Posterior vena cava (tissue), 2 donors: ENCODE measurements around the gene CASP2. TPM values are rescaled to one million over a fixed set of nuclear protein-coding genes. Genes with fewer than 3 reads are reported as not detected.
"Not testable (repeated sequence)": the region's sequence is repeated elsewhere in the genome, so short reads cannot be mapped to it uniquely, and the experiment has no call there.

Experiments
- DNase-seq: peaks from one replicate; pipeline ENCODE4 v3.0.0-alpha.2; 2020; ENCODE audit warnings: low spot score
- intact Hi-C, 2 donors: fragments of 100-400 bp; cut with DNase I; formaldehyde crosslinking; loops; one replicate each; pipeline versions ENCODE4 v1.14.1 to v1.14.2; 2022 to 2023
- total RNA-seq, 2 donors: library from RNA; stranded (reverse); fragmentation: NEBNext Ultra II Directional; extraction: Animal tissue kit (Norgen Biotek cat#: 25700); gene quantifications; one replicate each; pipeline ENCODE4 v1.2.1, GENCODE V29; 2021
- donor health status: DM: yes; HTN: yes; CAD: no.
- donor health status: DM: yes; HTN: yes; CAD: no.

CASP2 gene
- total RNA-seq, 2 donors from 2014 or later: 16.1 to 19.9 TPM

DNA sequence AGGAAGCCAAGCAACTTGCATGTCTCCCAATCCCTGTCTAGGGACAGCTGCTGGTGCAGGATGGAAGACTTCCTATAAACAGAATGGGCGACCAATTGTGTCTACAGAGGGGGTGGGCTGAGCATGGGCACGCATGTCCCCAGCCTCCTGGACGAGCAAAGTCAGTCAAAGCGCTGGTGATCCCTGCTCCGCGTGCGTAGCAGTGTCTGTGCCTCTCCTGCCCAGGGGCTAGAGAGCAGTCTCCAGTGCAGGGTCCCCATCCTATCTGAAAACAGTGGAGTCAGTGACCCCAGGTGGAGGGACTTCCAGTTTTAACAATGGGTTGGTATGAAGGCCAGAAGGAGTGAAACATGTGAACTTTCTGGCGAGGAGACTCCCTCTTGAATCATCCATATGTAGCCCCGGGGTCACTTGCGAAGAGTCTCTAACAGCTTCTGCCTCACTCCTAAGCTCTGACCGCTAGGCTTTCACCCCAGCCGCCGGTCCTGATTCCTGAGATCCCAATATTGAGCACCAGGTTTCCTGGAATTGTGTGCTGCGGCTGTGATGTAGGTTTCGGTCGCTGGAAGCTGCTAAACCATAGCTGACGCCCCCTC lies 714 bp upstream of the CASP2 start:
- no peak for DNase-seq
- intact Hi-C loops: no loop called here

DNA sequence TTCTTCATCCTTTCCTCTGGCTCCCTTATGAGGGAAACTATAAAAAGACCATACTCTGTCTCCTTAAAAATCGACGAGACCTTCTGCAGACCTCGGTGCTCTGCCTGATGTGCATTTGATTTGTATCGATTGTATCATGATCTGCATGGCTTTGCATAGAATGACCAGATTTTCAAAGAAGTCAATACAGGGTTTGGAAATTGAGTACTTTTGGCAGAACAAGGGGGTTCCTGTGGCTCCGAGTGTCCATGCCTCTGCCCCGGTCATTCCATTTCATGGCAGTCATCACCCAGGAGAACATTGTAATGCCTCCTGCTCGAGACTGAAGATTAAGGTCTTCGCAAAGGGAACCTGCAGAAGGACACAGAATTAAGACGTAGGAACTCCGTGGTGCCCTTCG lies 685 bp downstream of the CASP2 start:
- intact Hi-C loops: no loop called here
- no peak for DNase-seq

DNA sequence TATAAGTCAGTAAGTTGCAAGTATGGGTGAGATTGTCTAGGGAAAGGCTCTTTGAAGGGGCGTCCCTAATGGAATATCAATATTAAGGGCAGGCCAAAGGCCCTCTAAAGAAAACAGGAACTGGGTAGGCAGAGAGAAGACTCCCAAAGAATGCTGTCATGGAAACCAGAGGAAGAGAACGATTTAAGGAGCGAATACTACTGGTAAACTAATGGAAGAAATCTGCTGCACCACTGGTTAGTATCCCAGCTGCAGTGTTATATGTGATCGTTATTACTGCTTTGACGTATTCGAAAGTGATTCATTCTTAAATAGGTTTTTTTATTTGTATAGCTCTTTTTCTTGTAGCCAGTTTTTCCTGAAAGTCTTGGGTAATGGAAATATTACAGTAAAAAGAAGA lies 1.3 kb downstream of the CASP2 start:
- intact Hi-C loops: no loop called here
- no peak for DNase-seq

DNA sequence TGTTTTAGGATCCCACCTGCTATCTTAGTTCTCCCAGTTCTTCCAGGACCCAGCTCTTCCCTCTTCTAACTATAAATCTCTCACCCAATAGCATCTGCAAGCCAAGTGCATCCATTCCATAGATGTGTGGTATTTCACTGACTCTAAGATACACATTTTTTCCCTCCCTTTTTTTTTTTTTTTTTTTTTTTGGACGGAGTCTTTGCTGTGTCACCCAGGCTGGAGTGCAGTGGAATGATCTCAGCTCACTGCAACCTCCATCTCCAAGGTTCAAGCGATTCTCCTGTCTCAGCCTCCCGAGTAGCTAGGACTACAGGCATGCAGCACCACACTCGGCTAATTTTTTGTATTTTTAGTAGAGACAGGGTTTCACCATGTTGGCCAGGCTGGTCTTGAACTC lies 1.7 kb downstream of the CASP2 start:
- intact Hi-C loops: loop anchor here in 1 of 2 donors (10.0 kb wide), 1 partner anchor 45 kb away; no protein-coding TSS in a partner anchor
- DNase-seq: not testable (repeated sequence)

DNA sequence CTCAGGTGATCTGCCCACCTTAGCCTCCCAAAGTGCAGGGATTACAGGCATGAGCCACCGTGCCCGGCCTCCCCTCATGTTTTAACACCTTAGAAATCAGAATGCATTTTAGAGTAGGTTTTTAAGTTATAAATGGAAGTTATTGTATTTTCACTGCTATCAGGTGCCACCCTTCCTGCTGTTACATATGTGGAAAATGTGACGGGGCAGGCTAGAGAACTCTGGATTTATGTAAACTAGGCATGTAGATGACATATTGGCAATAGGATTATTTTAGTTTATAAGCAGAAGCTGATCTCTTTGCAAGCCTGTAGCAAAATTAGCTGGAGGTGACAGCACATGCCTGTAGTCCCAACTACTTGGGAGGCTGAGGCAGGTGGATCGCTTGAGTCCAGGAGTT lies 2.1 kb downstream of the CASP2 start:
- intact Hi-C loops: loop anchor here in 1 of 2 donors (10.0 kb wide), 1 partner anchor 45 kb away; no protein-coding TSS in a partner anchor
- no peak for DNase-seq

DNA sequence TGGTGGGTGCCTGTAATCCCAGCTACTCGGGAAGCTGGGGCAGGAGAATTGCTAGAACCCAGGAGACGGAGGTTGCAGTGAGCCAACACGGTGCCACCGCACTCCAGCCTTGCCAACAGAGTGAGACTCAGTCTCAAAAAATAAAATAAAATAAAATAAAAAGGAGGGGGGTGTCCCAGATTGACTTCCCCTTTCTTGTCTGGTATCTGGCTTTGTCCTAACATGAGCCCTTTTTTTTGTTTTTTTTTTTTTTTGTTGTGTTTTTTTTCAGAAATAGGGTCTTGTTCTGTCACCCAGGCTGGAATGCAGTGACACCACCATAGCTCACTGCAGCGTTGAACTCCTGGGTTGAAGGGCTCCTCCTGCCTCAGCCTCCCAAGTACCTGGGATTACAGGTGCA lies 4.7 kb downstream of the CASP2 start:
- intact Hi-C loops: loop anchor here in 1 of 2 donors (10.0 kb wide), 1 partner anchor 48 kb away; no protein-coding TSS in a partner anchor
- no peak for DNase-seq

DNA sequence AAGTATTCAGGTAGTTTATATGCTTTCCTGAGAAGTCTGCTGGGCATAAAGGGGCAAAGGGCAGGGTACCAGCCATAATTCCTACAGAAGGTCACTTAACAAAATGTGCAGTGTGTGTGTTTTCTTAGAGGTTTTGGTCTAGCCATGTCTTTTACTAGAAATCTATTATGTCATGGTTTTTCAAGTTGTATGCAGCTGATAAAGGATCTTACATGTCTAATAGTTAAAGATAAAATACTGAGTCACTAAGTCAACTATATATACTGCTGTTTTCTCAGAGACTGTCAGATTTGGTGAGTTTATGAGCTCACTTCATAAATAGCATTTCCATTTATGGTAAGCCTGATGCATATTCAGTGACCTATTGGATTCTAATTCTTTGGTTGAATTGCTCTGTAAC lies 7.7 kb downstream of the CASP2 start:
- intact Hi-C loops: loop anchor here in 1 of 2 donors (10.0 kb wide), 1 partner anchor 51 kb away; no protein-coding TSS in a partner anchor
- DNase-seq: no peak

DNA sequence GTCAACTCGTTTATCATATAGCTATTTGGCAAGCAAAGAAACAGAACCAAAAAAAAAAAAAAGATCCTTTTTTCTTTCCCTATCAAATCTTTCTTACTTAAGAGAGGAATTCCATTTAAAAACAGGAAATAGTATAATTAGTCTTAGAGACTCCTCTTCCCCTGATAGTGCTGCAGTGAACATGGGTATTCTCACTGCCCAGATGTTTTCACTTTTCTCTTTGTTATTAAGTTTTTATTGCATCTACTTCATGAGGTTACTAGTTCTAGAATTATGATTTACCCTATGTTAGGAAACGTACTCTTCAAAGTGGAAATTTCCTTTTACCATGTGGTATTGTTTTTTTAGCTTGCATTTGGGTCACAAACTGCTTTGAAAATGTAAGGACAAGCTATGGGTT lies 8.5 kb downstream of the CASP2 start:
- DNase-seq: no peak

DNA sequence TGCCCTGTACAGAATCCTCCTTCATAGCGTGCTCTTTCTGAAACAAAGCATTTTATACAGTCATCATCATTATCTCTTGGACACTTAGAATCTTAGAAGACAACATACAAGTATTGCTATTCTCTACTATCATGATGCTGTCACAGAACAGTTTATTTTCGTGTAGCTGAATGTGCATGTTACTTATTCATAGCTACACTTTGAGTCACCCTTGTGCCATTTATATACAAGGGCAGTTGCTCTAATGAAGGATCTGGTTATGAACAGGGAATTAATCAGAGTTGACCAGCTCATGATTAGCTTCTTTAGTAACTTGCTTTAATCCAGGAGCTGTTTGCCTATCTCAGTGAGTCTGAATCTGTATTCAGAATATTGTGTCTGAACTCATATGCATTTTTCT lies 11.2 kb downstream of the CASP2 start:
- intact Hi-C loops: loop anchor here in 1 of 2 donors (10.0 kb wide), 1 partner anchor 55 kb away; no protein-coding TSS in a partner anchor
- no peak for DNase-seq

More for the DNA sequence above, 8.5 kb downstream of the CASP2 start:
- intact Hi-C loops: loop anchor here in 1 of 2 donors (10.0 kb wide), 1 partner anchor 52 kb away; no protein-coding TSS in a partner anchor

DNA sequence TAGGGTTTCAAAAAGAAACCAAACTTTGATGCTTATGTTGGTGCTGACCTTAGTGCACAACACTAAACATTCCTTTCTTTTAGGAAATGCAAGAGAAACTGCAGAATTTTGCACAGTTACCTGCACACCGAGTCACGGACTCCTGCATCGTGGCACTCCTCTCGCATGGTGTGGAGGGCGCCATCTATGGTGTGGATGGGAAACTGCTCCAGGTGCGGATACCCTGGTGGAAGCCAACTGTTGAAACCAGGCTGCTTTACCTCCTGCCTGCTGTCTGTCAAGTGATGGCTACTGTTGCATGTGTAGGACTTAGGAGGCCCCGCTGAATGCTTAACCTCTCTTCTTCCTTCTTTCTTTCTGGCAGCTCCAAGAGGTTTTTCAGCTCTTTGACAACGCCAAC lies 11.7 kb downstream of the CASP2 start:
- no peak for DNase-seq
- intact Hi-C loops: loop anchor here in 1 of 2 donors (10.0 kb wide), 1 partner anchor 55 kb away; no protein-coding TSS in a partner anchor

DNA sequence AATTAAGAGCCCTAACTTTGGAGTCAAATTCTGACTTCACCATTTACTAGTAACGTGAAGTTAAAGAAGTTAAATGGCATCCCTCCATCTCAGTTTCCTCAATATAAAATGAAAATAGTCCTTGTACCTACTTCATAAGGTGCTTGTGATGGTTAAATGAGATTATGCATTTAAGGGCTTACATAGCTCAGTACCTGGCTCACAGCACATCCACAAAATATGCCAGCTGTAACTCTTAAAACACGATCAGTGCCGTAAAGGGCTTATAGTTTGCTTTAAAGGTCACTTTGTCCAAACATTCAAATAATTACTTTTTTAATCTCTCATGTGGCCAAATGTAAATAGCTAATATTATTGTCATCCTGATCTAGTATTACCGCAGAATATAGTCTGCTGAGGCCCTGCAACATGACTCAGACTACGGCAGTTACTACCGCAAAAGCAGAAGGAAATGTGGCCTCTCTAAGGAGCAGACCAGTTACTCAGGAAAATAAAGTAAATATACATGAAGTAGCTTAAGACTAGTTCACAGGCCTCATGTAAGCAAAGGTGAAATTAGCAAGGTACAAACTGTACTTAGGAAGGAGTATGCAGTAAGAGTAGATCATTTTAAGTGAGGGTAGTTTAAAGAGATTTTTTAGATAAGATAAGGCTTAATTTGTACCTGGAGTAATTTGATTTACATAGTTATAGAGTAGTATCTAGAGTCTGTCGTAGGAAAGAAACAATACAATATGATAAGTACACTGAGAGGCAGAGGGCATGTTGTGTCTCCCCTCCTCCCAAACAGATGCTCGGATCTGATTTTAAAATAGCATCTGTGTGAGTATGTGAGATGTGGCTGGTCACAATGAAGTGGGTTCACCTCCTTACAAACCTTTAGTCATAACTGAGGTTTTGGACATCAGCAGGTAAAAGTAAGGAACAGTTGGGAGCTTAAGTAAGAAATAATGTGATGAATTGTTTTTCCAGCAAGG lies 13.1 kb downstream of the CASP2 start:
- intact Hi-C loops: no loop called here
- no peak for DNase-seq

DNA sequence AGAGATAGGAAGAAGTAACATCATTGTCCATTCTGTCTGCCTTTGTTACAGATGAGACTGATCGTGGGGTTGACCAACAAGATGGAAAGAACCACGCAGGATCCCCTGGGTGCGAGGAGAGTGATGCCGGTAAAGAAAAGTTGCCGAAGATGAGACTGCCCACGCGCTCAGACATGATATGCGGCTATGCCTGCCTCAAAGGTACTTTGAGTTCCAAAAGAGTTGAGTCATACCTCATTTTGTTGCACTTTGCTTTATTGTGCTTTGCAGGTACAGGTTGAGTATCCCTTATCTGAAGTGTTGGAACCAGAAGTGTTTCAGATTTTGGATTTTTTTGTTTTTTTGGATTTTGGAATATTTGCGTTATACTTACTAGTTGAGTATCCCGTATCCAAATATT lies 15.6 kb downstream of the CASP2 start:
- intact Hi-C loops: no loop called here
- DNase-seq: no peak

DNA sequence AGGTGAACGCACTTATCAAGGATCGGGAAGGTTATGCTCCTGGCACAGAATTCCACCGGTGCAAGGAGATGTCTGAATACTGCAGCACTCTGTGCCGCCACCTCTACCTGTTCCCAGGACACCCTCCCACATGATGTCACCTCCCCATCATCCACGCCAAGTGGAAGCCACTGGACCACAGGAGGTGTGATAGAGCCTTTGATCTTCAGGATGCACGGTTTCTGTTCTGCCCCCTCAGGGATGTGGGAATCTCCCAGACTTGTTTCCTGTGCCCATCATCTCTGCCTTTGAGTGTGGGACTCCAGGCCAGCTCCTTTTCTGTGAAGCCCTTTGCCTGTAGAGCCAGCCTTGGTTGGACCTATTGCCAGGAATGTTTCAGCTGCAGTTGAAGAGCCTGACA lies 16.8 kb downstream of the CASP2 start:
- intact Hi-C loops: no loop called here
- DNase-seq: no peak

DNA sequence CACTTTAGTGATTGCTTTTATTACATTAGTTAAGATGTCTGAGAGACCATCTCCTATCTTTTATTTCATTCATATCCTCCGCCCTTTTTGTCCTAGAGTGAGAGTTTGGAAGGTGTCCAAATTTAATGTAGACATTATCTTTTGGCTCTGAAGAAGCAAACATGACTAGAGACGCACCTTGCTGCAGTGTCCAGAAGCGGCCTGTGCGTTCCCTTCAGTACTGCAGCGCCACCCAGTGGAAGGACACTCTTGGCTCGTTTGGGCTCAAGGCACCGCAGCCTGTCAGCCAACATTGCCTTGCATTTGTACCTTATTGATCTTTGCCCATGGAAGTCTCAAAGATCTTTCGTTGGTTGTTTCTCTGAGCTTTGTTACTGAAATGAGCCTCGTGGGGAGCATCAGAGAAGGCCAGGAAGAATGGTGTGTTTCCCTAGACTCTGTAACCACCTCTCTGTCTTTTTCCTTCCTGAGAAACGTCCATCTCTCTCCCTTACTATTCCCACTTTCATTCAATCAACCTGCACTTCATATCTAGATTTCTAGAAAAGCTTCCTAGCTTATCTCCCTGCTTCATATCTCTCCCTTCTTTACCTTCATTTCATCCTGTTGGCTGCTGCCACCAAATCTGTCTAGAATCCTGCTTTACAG lies 17.4 kb downstream of the CASP2 start:
- DNase-seq: peak; percentile 92

DNA sequence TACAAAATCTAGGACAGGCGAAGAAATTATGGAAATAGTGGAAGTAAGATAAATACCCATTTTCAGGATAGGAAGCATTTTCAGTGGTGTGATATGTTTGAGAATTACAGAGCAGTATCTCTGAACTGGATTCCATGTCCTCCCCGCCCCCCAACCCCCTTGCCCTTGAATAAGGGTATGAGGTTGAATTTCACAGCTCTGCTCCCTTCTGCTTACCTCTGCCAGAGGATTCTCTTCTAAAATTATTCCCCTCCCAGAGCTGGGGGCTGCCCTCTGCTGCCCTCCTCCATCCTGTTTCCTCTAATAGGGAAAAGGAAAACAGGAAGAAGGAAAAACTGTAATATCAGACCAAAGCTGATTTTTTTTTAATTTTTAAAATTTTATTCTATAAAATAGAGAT lies 20.5 kb downstream of the CASP2 start:
- intact Hi-C loops: no loop called here
- DNase-seq: no peak

More for the DNA sequence above, 17.4 kb downstream of the CASP2 start:
- intact Hi-C loops: no loop called here

DNA sequence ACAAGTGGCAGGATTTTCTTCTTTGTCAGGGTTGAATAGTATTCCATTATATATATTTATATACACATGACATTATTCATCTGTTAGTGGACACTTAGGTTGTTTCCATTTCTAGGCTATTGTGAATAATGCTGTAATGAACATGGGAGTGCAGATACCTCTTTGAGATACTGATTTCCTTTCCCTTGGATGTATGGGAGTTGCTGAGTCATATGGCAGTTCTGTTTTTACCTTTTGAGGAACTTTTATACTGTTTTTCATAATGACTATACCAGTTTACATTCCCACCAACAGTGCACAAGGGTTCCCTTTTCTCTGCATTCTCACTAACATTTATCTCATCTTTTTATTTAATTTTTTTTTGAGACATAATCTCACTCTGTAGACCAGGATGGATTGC lies 26.0 kb downstream of the CASP2 start:
- no peak for DNase-seq
- intact Hi-C loops: no loop called here

DNA sequence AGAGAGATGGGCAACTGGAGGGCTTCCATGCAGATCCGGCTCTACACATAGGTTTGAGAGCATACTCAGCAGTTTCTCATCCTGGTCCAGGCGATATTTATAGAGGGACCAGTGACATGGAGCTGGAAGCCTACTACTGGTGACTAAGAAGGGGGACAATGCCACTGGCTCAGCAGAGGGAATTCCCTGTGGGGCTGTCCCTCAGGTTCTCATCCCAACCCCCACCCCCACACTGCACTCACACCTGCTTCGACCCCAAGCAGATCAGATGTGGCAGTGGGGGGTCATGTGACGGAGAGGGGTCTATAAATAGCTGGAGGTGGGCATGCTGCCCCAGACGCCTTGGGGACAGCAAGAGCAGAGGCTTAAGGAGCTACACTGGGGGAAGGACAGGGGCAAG lies 27.6 kb downstream of the CASP2 start, which contains the start of gene CLCN1:
Gene CLCN1, plus strand, starts transcription at position 336 of the 400 bp plus-strand sequence. CDS start 102 bp downstream, outside the sequence.
- intact Hi-C loops: no loop called here
- DNase-seq: no peak

DNA sequence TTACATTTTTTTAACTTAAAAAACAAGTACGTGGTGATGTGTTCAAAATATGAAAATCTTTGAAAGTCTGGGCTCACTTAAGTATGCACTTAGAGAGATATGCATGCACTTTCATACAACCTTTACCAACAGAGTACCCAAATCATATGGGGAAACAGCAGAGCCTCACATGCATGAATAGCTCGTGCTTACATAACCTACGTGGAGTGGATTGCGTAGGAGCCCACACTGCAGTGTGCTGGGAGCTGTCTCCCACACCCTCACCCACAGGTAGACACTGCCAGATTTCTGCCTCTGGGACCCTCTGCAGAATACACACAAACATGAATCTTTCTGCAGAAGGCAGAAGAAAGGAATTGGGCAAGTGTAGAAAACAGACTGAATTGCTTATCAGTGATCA lies 28.3 kb downstream of the CASP2 start:
- DNase-seq: no peak
- intact Hi-C loops: no loop called here

DNA sequence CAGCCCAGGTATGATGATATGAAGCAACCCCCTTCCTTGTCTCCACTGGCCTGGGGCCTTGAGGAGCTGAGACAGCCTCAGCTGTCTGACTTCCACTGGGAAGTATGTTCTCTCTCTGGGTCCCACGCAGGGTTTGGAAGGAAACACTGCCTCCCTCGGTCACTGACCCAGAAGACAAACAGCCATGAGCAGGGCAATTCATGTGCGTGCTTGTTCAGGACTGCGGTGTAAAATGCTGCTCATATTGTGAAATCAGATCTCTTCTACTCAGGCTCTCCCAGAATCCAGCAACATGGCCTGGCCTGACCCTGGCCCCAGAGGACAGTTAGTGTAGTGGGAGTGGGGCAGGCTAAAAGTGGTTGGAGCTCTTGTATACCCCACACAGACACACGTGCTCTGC lies 30.5 kb downstream of the CASP2 start:
- intact Hi-C loops: no loop called here
- DNase-seq: no peak
